Measurements from ENCODE around the gene ZNF783.

DNA sequence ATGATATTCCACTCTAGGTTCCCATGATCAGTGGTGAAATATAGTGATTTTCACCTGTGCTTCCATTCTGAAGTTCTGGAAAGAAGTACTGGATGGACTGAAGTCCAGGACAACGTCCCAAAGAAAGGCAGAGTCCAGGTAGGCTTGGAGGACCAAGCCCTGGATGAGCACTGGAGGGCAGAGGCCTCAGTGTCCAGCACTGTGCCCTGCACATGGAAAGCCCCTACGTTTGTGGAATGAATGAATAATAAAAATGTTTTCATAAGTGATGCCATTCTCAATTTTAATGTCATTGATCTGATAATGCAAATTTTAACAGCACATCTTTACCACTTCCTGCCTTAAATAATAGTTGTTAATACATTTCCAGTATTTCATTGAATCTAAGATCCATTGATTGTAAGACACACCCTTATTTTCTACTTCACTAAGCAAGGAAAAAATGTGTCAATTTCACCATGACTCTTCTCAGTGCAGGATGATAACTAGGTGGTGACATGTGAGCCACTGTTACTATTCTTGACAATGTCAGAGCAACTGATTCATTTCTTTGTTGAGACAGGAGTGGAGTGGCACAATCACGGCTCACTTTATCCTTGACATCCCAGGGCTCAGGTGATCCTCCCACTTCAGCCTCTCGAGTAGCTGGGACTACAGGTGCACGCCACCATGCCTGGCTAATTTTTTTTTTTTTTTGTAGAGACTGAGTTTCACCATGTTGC lies 35.2 kb downstream of the ZNF783 start:
- TF ChIP-seq, protein P1, sequence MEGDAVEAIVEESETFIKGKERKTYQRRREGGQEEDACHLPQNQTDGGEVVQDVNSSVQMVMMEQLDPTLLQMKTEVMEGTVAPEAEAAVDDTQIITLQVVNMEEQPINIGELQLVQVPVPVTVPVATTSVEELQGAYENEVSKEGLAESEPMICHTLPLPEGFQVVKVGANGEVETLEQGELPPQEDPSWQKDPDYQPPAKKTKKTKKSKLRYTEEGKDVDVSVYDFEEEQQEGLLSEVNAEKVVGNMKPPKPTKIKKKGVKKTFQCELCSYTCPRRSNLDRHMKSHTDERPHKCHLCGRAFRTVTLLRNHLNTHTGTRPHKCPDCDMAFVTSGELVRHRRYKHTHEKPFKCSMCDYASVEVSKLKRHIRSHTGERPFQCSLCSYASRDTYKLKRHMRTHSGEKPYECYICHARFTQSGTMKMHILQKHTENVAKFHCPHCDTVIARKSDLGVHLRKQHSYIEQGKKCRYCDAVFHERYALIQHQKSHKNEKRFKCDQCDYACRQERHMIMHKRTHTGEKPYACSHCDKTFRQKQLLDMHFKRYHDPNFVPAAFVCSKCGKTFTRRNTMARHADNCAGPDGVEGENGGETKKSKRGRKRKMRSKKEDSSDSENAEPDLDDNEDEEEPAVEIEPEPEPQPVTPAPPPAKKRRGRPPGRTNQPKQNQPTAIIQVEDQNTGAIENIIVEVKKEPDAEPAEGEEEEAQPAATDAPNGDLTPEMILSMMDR (IDR thresholded peaks at IDR 0.05; ENCODE audit: low read length) = no peak
- TF ChIP-seq EZH2 (IDR thresholded peaks at IDR 0.05; ENCODE audit: borderline replicate concordance, low read length) = no peak

All from OCI-LY1 (cell line).